ENCODE data around the gene COL6A5. TPM values are rescaled to one million over a fixed set of nuclear protein-coding genes. Genes with fewer than 3 reads are reported as not detected.

Gene COL6A5
- polyA plus RNA-seq, 2 donors = 0.04 to 0.15 TPM

- 78 to 83% methylated on average over 4 of the region's 4 CpGs for WGBS, 2 donors
- no peak overlapping the region for H3K27ac ChIP-seq (ENCODE audit: low read depth in 2 of 2, low read length in 1 of 2)
- H3K27me3 ChIP-seq (ENCODE audit: control insufficient read depth in 1 of 2, insufficient read depth in 2 of 2, low read length in 2 of 2) = peaks cover 11% of the 10 kb centered on the region in 2 donors
- no peak overlapping the region for H3K4me3 ChIP-seq (ENCODE audit: low read depth in 1 of 2, low read length in 2 of 2)
- H3K9me3 ChIP-seq (ENCODE audit: control insufficient read depth in 2 of 2, insufficient read depth in 1 of 2, low read depth in 1 of 2, low read length in 1 of 2) = no peaks in the 10 kb centered on the region
- peaks cover 0 to 2% of the 10 kb centered on the region in 2 donors for H3K4me1 ChIP-seq (ENCODE audit: control insufficient read depth in 2 of 2, insufficient read depth in 2 of 2, low read length in 1 of 2)
- no peaks in the 10 kb centered on the region for H3K36me3 ChIP-seq (ENCODE audit: control insufficient read depth in 2 of 2, insufficient read depth in 2 of 2, low read length in 1 of 2)
These were observed 174.3 kb downstream of the COL6A5 start for GRCh38 chr3:130519754-130520153.

- H3K27ac ChIP-seq (ENCODE audit: low read depth in 2 of 2, low read length in 1 of 2) = no peak overlapping the region
- peaks cover 4% of the 10 kb centered on the region in 2 donors for H3K27me3 ChIP-seq (ENCODE audit: control insufficient read depth in 1 of 2, insufficient read depth in 2 of 2, low read length in 2 of 2)
- no peaks in the 10 kb centered on the region for H3K36me3 ChIP-seq (ENCODE audit: control insufficient read depth in 2 of 2, insufficient read depth in 2 of 2, low read length in 1 of 2)
- H3K4me3 ChIP-seq (ENCODE audit: low read depth in 1 of 2, low read length in 2 of 2) = no peak overlapping the region
- H3K9me3 ChIP-seq (ENCODE audit: control insufficient read depth in 2 of 2, insufficient read depth in 1 of 2, low read depth in 1 of 2, low read length in 1 of 2) = no peaks in the 10 kb centered on the region
- H3K4me1 ChIP-seq (ENCODE audit: control insufficient read depth in 2 of 2, insufficient read depth in 2 of 2, low read length in 1 of 2) = no peaks in the 10 kb centered on the region
- 89 to 90% methylated on average over 2 of the region's 2 CpGs for WGBS, 2 donors
These were observed 176.9 kb downstream of the COL6A5 start for GRCh38 chr3:130522399-130522798.

DNA sequence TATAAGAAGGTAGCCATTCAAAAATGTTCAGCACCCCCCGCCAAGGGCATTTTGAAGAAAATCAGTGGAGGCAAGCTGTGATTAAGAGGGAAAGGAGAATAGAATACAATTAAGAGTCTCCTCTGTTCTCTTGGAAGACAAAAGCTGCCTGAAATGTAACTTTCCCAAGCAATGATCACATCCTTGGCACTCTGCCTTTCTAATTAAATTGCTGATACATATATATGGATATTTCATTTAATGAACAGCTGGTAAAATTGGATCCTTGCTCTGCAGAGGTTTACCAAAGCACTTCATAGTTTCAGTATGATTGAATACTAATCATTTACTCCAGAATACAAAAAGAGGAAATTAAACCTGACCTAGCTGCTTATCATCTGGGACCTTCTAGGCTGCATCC, 182.0 kb downstream of the COL6A5 start:
- Histone ChIP-seq H3K9me3 (ENCODE audit: control insufficient read depth in 2 of 2, insufficient read depth in 1 of 2, low read depth in 1 of 2, low read length in 1 of 2) (no peaks in the 10 kb centered on the region), H3K27ac (ENCODE audit: low read depth in 2 of 2, low read length in 1 of 2) (no peak overlapping the region)
- 84 to 92% methylated on average over 1 of the region's 1 CpG for WGBS, 2 donors

GRCh38 chr3:130528120-130528519, 182.6 kb downstream of the COL6A5 start:
- Histone ChIP-seq H3K4me1 (ENCODE audit: control insufficient read depth in 2 of 2, insufficient read depth in 2 of 2, low read length in 1 of 2) (no peaks in the 10 kb centered on the region), H3K27me3 (ENCODE audit: control insufficient read depth in 1 of 2, insufficient read depth in 2 of 2, low read length in 2 of 2) (peaks cover 0 to 4% of the 10 kb centered on the region in 2 donors), H3K4me3 (ENCODE audit: low read depth in 1 of 2, low read length in 2 of 2) (no peak overlapping the region), H3K9me3 (ENCODE audit: control insufficient read depth in 2 of 2, insufficient read depth in 1 of 2, low read depth in 1 of 2, low read length in 1 of 2) (no peaks in the 10 kb centered on the region), H3K27ac (ENCODE audit: low read depth in 2 of 2, low read length in 1 of 2) (no peak overlapping the region), H3K36me3 (ENCODE audit: control insufficient read depth in 2 of 2, insufficient read depth in 2 of 2, low read length in 1 of 2) (no peaks in the 10 kb centered on the region)
- WGBS, 2 donors = 76 to 83% methylated on average over 1 of the region's 1 CpG

More for the DNA sequence above, 182.0 kb downstream of the COL6A5 start:
- Histone ChIP-seq H3K4me1 (ENCODE audit: control insufficient read depth in 2 of 2, insufficient read depth in 2 of 2, low read length in 1 of 2) (no peaks in the 10 kb centered on the region), H3K27me3 (ENCODE audit: control insufficient read depth in 1 of 2, insufficient read depth in 2 of 2, low read length in 2 of 2) (peaks cover 0 to 4% of the 10 kb centered on the region in 2 donors), H3K36me3 (ENCODE audit: control insufficient read depth in 2 of 2, insufficient read depth in 2 of 2, low read length in 1 of 2) (no peaks in the 10 kb centered on the region), H3K4me3 (ENCODE audit: low read depth in 1 of 2, low read length in 2 of 2) (no peak overlapping the region)

DNA sequence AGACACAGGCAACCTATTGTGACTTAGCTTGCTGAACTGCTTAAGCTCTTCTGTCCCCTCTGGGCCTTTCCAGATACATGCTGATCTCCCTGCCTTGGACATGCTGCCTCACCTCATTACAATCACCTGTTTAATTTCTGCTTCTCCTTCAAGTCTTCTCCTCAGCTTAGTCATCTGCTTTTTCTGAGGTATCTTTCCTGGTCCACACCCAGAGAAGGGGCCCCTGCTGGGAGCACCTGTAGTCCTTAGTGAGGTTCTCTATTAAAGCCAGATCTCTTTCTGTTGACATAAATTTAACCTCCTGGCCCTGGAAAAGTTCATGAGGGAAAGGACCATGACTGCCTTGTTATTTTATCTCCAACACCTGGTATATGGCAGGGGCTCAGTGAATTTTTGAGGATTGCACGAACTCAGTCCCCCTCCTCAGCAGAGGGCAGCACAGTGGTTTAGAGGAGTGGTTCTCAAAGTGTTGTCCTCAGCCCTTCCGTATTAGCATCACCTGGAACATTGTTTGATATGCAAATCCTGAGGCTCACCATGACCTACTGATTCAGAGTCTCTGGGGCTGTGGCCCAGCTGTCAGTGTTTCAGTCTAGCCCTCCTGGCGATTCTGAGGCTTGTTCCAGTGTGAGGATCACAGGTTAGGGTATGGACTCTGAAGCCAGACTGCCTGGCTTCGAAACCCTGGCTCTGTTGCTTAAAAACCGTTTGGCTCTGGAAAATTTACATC, 184.2 kb downstream of the COL6A5 start:
- Histone ChIP-seq H3K27ac (ENCODE audit: low read depth in 2 of 2, low read length in 1 of 2) (no peak overlapping the region), H3K36me3 (ENCODE audit: control insufficient read depth in 2 of 2, insufficient read depth in 2 of 2, low read length in 1 of 2) (no peaks in the 10 kb centered on the region)
- WGBS, 2 donors = 58 to 63% methylated on average over 5 of the region's 5 CpGs

DNA sequence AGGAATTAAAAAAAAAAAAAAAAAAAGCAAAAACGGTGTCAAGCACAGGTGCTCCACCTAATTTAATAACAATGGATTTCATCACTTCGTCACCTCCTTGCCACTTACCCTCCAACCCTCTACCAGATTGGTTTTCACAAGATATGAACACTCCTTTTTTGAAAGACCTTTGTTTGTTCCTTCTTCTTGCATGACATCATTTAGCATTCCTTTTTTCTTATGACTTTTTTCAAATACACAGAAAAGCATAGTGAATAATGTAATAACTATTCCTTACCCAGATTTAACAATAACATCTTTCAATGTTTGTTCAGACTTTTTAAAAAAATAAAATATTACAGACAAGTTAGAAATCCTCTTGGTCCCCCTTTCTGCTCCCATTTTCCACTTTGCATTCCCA, 187.8 kb downstream of the COL6A5 start:
- WGBS, 2 donors = 64 to 74% methylated on average over 2 of the region's 2 CpGs
- Histone ChIP-seq H3K27ac (ENCODE audit: low read depth in 2 of 2, low read length in 1 of 2) (no peak overlapping the region), H3K36me3 (ENCODE audit: control insufficient read depth in 2 of 2, insufficient read depth in 2 of 2, low read length in 1 of 2) (no peaks in the 10 kb centered on the region), H3K9me3 (ENCODE audit: control insufficient read depth in 2 of 2, insufficient read depth in 1 of 2, low read depth in 1 of 2, low read length in 1 of 2) (no peaks in the 10 kb centered on the region), H3K4me1 (ENCODE audit: control insufficient read depth in 2 of 2, insufficient read depth in 2 of 2, low read length in 1 of 2) (no peaks in the 10 kb centered on the region), H3K27me3 (ENCODE audit: control insufficient read depth in 1 of 2, insufficient read depth in 2 of 2, low read length in 2 of 2) (no peaks in the 10 kb centered on the region), H3K4me3 (ENCODE audit: low read depth in 1 of 2, low read length in 2 of 2) (no peak overlapping the region)

More for the DNA sequence above, 184.2 kb downstream of the COL6A5 start:
- no peaks in the 10 kb centered on the region for H3K4me1 ChIP-seq (ENCODE audit: control insufficient read depth in 2 of 2, insufficient read depth in 2 of 2, low read length in 1 of 2)
- no peaks in the 10 kb centered on the region for H3K9me3 ChIP-seq (ENCODE audit: control insufficient read depth in 2 of 2, insufficient read depth in 1 of 2, low read depth in 1 of 2, low read length in 1 of 2)
- H3K27me3 ChIP-seq (ENCODE audit: control insufficient read depth in 1 of 2, insufficient read depth in 2 of 2, low read length in 2 of 2) = no peaks in the 10 kb centered on the region
- no peak overlapping the region for H3K4me3 ChIP-seq (ENCODE audit: low read depth in 1 of 2, low read length in 2 of 2)

Other genes starting within 250 kb of the COL6A5 start
- under 1 TPM; 0.02 to 0.04 TPM for gene COL6A6, start 171.5 kb downstream of the COL6A5 start, polyA plus RNA-seq

Measured in esophagus (tissue), 2 donors.